GM21786 (cell line): ENCODE data around the gene ABITRAM.
"Not testable (repeated sequence)": the region's sequence is repeated elsewhere in the genome, so short reads cannot be mapped to it uniquely, and the experiment has no call there.

ENCODE experiments used
- ATAC-seq: cut with Tn5 transposase; IDR thresholded peaks from one replicate; pipeline ENCODE4 v1.9.1; 2021; ENCODE audit not compliant: unreplicated experiment

The ABITRAM gene, protein sequence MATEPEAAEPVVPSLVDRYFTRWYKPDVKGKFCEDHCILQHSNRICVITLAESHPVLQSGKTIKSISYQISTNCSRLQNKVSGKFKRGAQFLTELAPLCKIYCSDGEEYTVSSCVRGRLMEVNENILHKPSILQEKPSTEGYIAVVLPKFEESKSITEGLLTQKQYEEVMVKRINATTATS

DNA sequence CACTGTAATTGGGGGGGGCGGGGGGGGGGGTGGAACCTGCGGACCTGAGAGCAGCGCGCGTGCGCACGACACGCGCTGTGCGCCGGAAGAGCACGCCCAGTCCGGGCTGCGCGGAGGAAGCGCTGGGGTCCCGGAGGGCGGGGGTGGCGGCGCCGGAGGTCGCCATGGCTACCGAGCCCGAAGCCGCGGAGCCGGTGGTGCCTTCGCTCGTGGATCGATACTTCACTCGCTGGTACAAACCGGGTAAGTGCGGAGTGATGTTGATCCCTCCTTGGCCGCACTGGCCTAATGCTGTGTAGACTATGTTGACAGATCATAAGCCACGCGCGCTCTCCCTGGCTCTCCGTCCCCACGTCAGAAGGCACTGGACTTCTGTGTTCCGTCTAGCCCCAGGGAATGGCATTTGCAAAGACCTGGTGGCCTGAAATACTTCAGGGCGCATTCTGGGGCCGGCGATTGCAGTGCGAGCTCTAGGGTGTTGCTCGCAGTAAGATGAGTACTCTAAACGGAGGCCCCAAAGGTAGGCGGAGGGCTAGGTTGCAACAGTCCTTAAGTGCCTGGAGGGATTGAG lies at the start of gene ABITRAM:
ABITRAM (plus strand) TSS at position 78 of the 571 bp plus-strand sequence; CDS start at position 165, 87 bp downstream.
- ATAC-seq = peak; percentile 74

DNA sequence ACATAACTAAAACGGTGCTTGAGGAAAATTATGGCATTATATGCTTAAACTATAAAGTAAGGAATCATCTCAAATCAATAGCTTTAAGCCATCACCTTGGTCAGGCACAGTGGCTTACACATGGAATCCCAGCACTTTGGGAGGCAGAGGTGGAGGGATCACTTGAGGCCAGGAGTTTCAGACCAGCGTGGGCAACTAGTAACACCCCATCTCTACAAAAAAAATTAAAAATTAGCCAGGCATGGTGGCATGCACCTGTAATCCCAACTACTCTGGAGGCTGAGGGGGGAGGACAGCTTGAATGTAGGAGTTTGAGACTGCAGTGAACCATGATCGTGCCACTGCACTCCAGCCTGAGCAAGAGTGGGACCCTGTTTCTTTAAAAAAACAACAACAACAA lies 49.5 kb upstream of the ABITRAM start:
- no peak for ATAC-seq

DNA sequence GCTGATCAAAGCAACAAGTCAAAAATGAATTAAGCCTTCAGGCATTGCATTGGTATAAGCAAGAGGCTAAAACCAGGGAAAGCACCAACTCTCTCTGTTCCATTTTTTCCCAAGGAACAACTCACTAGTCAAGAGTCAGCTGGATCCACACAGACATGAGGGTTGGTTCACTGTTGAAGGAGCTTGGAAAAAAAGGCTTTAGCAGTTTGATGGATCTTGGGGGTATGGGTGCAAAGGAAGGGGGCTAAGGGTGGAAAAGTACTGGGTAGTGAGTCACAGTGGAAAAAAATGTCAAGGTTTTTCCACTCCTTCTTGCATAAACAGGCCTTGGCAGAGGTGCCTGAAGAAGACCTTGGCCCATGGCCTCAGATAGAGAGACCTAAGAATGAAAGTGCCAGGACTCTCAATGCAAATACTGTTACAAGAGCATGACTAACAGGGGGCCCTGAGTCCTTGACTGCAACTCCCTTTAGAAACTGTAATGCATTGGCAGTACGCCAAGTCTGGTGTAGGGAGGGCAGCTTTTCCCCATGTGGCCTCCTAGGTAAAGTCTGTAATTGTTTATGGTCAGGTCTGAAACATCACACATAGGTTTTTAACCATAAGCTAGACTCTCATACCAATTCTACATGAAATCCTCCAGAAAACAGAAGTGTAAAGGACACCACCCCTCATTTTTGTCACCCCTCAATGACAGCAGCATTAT lies 48.4 kb upstream of the ABITRAM start:
- ATAC-seq = peak; percentile 99

DNA sequence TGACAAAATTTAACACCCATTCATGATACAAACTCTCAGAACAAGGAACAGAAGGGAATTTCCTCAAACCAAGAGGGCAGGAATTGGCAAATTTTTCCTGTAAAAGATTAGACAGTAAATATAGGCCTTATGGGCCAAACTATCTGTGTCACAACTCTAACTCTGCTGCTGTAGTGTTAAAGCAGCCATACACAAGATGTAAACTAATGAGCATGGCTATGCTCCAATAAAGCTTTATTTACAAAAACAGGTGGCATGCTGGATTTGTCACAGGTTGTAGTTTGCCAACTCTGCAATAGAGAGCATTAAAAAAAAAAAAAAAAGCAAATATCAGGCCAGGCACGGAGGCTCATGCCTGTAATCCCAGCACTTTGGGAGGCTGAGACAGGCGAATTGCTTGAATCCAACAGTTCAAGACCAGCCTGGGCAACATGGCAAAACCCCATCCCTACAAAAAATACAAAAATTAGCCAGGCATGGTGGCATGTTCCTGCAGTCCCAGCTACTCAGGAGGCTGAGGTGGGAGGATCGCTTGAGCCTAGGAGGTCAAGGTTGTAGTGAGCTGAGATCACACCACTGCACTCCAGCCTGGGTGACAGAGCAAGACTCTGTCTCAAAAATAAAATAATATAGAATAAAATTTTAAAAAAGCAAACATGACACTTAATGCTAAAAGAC lies 47.5 kb upstream of the ABITRAM start:
- not testable (repeated sequence) for ATAC-seq

DNA sequence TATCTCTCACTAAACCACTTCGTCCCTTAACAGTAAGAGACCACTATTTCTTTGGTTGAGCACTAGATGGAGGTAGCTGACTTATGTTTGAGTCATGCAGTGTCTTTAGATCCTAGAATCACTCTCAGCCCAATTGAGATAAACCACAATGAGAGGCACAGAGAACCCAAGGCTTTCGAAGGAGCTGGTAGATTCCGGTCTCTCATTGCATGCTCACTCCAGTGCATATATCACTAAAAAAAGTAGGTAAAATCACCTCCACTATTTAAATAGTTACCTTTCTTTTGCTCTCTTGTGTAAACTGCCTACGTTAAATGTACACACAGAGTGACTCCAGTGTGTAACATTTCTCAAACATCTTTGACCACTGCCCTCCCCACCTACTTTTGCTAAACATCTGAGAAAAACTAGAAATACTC lies 44.5 kb upstream of the ABITRAM start:
- ATAC-seq = no peak

DNA sequence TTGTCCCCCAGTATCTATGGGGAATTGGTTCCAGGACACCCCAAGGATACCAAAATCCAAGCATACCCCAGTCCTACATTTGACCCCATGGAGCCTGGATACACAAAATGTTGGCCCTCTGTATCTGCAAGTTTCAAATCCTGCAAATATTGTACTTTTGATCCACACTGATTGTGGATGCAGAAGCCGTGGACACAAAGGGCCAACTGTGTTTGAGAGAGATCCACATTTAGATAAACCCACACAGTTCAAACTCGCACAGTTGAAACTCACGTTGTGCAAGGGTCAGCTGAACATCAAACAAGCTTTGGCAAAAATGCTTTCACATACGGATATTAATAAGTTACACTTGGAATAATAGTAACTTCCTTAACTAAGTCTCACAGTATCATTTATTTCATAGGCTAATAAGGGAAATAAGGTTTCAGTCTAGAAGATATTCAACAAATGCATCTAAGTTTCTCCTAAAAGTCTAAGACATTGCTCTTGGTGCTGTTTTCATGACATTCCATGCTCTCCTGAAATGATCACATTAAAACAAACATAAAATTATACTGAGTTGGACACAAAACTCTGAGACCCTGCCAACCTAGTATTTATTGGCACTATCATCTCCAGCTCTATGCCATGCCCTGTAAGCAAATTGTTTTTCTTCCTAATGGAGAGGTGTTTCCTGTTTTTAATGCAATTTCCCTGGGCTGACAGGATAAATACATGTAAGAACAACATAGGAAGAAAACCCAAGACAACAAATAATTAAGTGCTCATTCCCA lies 39.8 kb upstream of the ABITRAM start:
- no peak for ATAC-seq

DNA sequence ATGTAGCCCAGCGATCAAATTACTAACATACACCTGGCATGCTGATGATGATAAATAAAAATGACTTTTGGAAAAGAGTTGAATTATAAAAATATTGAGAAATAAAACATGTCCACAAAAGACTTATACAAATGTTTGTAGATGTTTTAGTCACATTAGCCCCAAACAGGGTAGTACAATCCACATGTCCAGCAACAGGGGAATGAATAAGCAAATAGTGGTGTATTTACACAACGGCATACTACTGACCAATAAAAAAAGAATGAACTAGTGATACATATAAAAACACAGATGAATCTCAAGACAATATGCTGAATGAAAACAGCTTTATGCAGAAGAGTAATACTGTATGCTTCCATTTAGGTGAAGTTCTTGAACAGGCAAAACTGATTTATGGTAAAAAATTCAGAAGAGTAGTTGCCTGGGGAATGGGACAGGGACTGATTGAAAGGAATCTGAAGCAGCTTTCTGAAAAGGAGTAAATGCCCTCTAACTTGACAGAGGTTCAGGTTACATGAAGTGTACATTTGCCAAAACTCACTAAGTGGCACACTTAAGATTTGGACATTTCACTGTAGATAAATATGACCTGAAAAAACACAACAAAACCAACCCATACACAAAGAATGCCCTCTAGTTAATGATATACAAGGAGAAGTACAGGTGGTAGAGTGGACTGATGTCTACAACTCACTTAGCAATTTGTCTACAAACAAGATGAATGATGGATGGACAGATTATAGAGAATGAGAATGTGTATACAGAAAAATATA lies 36.7 kb upstream of the ABITRAM start:
- no peak for ATAC-seq

DNA sequence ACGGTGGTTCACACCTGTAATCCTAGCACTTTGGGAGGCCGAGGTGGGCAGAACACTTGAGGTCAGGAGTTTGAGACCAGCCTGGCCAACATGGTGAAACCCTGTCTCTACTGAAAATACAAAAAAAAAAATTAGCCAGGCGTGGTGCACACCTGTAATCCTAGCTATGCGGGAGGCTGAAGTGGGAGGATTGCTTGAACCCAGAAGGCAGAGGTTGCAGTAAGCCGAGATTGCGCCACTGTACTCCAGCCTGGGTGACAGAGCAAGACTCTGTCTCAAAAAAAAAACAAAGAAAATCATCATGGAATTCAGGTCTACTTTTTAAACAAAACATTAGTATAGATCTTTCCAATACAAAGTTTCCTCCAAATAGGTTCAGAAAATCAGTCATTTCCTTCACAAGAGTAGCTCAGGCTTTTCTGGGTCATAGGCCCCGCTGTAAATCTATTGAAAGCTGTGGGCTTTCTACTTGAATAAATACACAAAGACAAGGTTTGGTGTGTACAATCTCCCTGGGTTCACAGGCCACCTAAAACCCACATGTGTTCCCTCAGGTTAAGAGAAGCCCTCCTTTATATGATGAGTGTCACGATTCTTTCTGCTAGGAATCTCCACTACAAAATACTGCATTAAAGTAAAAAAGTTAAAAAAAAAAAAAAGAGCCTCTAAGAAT lies 35.0 kb upstream of the ABITRAM start:
- not testable (repeated sequence) for ATAC-seq

DNA sequence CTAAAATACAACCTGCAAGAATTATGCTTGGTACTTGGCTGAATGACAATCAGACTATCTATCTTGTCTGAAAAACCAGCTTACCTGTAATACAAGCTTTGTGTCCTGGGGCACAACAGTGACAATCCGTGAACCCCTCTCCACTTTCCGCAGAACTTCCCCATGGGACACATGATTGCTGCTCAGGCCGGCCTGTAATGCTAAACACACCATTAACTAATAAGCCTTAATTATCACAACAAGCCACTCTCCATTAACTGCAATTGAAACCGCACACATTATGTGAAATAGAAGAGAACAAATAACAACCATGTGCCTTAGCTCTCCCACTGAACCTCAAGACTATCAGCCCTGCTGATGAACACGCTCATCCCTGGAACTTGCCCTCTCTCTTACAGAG lies 34.0 kb upstream of the ABITRAM start:
- ATAC-seq = no peak

DNA sequence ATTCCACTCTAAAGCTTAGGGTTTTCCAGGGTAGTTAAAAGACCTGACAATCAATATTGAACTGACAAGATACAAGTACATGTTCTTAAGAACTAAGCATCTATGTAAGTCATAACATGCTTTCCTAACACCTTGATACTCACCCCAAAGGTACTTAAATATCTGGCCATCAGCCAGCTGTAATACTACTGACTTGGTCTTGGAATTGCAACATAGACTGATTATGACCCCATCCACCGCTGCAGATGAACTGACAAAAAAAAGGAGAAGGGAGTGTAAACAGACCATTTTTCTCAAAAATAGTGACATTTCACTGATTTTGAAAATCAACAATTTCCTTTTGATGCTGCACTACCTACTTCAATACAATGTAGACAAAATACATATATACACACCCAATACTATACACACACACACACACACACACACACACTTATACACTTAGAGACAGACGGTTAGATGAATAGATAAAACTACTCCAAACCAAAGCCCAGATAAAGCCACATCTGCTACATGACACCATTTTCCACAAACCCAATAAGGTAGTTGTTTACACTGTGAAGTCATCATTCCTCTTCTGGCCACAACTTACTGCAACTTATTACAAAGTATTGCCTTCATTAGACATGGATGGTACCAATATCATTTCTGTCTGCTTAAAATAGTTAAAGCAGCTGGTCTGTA lies 30.6 kb upstream of the ABITRAM start:
- ATAC-seq = no peak

DNA sequence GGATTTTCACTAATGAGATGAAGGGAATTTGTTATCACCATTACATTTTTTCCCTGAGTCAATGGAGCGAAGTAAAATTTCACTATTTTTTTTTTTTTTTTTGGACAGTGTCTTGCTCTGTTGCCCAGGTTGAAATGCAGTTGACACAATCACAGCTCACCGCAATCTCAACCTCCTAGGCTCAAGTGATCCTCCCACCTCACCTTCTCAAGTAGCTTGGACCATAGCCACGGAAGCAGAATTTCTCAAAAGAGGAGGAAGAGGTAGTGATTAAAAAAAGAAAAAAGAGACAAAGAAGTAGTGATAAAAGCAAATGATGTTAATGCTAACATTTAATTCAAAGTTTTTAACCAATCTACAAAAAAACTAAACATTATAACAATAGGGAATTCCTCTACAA lies 30.0 kb upstream of the ABITRAM start:
- no peak for ATAC-seq

DNA sequence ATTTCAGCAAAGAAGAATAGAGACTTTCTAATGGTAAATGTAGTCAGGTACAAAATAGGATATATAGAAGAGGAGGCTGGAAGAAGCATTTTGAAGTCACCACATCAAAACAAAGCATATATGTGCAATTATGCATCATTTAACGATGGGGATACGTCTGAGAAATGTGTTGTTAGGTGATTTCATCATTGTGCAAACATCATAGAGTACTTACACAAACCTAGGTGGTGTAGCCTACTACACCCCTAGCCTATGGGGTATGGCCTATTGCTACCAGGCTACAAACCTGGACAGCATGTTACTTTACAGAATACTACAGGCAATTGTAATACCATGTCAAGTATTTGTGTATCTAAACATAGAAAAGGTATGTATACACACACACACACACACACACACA lies 28.7 kb upstream of the ABITRAM start:
- no peak for ATAC-seq

DNA sequence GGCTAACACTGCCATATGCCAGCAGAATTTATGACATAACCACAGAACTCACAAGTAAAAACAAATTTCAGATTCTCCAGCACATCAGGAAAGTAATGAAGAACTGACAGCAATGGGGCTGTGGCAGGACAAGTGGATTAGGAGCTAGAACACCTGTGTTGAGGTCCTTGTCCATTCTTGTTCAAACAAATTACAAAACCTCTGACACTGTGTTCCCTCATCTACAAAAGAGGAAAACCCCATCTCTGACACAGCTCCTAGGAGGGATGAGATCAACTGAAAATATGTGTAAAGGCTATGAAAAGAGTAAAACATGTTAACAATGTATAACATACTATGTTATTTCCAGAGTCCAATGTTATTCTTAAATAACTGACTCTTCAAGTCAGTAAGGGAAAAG lies 23.8 kb upstream of the ABITRAM start:
- no peak for ATAC-seq

DNA sequence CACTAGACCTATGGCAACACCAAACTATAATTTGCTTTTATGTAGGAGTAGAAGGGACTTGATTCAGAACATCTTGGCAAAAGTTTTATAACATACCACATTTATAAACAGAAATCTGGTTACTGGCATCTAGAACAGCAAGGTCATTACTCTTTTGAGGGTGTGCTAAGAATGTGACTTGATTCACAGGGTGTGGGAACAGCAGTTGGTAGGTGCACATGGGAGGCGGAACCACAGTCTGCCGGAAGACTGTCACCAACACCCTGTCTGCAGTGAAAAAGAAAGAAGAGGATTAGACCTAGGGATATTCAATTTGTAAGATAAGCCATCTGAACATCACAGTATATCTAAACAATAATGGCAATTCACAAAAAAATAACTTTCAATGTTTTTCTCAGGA lies 23.3 kb upstream of the ABITRAM start:
- ATAC-seq = no peak

DNA sequence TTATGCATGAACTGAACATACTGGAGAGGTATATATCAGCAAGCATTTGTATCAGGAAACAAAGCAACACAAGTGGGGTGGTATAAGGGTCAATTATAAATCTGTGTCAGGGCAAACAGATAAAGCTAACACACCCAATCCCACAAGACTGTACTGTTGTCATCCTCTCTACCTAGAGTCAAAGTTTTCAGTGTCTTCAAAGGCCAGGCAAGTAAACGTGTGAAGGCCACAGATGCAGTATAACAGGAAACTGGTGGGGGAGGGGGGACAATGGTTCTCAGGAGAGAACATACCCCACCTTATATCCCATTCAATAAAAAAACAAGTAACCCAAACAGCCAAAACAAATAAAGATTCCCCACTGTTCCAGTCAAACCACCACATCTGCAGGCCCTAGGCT lies 22.4 kb upstream of the ABITRAM start:
- no peak for ATAC-seq

DNA sequence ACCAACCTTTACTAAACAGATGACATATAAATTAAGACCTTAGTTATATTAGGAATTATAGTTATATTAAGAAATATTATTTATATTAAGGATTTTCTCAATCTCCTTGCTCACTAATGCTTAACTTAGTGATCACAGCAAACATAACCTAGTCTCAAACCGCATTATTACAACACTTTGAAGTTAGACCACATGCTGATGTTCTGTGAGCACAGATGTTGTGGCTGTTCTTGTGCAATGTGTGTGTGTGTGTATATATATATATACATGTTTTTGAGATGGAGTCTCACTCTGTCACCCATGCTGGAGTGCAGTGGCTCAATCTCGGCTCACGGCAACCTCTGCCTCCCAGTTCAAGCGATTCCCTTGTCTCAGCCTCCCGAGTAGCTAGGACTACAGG lies 20.8 kb upstream of the ABITRAM start:
- no peak for ATAC-seq

DNA sequence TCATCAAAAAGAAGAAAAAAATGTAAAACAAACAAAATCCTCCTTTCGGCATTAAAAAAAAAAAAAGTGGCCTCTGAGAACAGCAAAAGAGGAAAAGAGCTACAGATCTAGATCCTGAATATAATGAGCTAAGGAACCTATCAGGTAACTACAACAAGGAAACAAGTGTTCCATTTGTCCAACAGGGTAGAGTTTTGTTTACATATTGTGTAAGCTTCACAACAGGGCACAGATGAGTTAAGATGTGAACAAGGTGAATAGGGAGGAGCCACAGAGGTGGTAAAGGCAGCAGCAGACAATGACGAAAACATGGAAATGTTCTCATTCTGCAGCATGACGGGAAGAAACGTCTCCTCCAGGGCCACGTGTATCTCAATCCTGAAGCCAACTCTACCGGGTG lies 14.7 kb upstream of the ABITRAM start:
- no peak for ATAC-seq

DNA sequence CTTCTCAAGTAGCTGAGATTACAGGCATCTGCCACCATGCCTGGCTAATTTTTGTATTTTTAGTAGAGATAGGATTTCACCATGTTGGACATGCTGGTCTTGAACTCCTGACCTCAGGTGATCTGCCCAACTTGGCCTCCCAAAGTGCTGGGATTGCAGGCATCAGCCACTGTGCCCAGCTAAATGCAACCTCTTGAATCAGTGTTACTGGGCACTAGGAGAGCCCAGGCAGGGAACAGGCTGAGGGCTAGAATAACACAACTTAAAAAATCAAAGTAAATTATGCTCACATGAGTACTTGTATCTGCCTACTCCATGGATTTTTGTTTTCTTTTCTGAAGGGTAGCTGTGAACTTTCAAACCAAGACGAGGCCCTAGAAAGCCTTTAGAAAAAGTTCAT lies 13.8 kb upstream of the ABITRAM start:
- ATAC-seq = not testable (repeated sequence)

DNA sequence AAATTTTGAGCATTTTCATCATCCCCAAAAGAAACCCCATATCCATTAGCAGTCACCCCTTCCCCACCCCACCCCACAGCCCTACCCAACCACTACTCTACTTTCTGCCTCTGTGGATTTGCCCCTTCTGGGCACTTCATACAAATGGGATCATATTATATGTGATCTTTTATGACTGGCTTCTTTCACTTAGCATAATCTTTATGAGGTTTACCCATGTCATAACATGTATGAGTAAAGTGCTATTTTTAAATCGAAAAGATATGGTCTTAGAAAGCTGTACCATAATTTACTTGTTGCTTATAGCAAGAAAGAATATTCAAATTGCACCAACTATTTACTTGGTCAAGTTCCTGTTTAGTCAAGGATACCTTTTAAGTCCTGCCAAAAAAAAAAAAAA lies 13.0 kb upstream of the ABITRAM start:
- ATAC-seq = no peak
